ENCODE data around the gene CYFIP2. TPM values are rescaled to one million over a fixed set of nuclear protein-coding genes. Genes with fewer than 3 reads are reported as not detected.

CYFIP2 gene
- total and polyA plus RNA-seq, 12 donors = 24.8 to 123 (median 54.8) TPM

DNA sequence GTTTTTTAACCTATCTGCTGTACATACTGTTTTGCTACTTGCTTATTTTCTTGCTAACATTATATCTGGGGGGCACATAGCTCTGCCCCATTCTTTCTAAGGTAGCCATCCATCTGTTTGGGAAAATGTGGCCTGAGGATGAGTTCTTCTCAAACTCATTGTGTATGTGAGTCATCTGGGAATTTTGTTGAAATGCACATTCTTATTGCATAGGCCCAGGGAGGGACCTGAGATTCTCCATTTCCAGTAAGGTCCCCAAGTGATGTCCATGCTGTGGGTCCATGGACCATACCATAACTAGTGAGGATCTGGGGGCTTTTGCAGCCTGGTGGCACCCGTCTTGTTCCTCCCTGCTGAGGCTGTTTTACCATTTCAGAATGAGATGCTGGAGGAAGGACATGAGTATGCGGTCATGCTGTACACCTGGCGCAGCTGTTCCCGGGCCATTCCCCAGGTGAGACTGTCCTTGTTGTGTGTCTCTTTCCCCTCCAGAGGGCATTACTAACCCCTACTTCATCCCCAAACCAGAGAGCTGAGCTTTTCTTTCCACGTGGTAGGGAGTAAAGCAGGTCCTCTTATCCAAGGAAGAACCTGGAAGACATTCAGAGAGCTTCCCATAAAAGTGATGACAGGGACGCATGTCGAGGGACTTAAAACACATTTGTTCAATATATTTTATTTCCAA is 28.6 kb downstream of the CYFIP2 start:
- no peak for DNase-seq
- intact Hi-C loops (cut with DNase I) = no loop called here
- Histone ChIP-seq H3K27ac (no peak overlapping the region), H3K27me3 (no peaks in the 10 kb centered on the region), H3K4me3 (no peak overlapping the region), H3K4me1 (replicated peaks in 1 of 2) (peaks cover 0 to 7% of the 10 kb centered on the region in 2 donors), H3K9me3 (replicated peaks in 1 of 3) (no peaks in the 10 kb centered on the region), H3K36me3 (replicated peaks in 1 of 2) (no peaks in the 10 kb centered on the region)
- 89 to 92% (median 91%) methylated on average over 6 to 7 of the region's 7 CpGs for WGBS, 4 donors
- TF ChIP-seq CTCF (IDR thresholded peaks at IDR 0.05) = no peak
- TF ChIP-seq POLR2A (IDR thresholded peaks at IDR 0.05) = no peak

DNA sequence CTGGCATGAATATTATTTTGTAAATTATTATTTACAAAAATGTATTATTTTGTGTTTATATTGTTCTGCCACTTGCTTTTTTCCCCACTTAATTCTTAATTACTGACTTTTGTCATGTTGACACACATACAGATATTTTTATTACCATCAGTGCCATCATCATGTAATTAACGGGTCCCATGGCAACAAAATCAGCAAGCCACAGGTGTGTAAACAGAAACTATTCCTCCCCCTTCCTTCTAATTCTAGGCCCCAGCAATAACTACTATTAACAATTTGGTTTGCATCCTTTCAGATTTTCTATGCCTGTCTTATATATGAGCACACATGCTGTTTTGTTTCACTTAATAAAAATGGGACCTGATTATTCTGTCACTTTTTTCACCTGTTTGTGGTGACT is 29.3 kb downstream of the CYFIP2 start:
- 75 to 96% (median 85%) methylated on average over 1 of the region's 1 CpG for WGBS, 4 donors
- Histone ChIP-seq H3K36me3 (replicated peaks in 1 of 2) (no peaks in the 10 kb centered on the region), H3K4me1 (replicated peaks in 1 of 2) (peaks cover 0 to 4% of the 10 kb centered on the region in 2 donors), H3K27me3 (no peaks in the 10 kb centered on the region), H3K4me3 (no peak overlapping the region), H3K27ac (no peak overlapping the region), H3K9me3 (replicated peaks in 1 of 3) (no peaks in the 10 kb centered on the region)
- intact Hi-C loops (cut with DNase I) = no loop called here
- DNase-seq = no peak
- TF ChIP-seq POLR2A (IDR thresholded peaks at IDR 0.05) (no peak), CTCF (IDR thresholded peaks at IDR 0.05) (no peak)

- H3K9me3 ChIP-seq (replicated peaks in 1 of 3) = no peaks in the 10 kb centered on the region
- no peaks in the 10 kb centered on the region for H3K27me3 ChIP-seq
- no peaks in the 10 kb centered on the region for H3K36me3 ChIP-seq (replicated peaks in 1 of 2)
- H3K4me1 ChIP-seq (replicated peaks in 1 of 2) = no peaks in the 10 kb centered on the region
- no peak for DNase-seq
- no peak overlapping the region for H3K27ac ChIP-seq
- TF ChIP-seq POLR2A (IDR thresholded peaks at IDR 0.05) (no peak), CTCF (IDR thresholded peaks at IDR 0.05) (no peak)
- 91 to 94% (median 91%) methylated on average over 9 to 10 of the region's 10 CpGs for WGBS, 4 donors
- intact Hi-C loops (cut with DNase I) = no loop called here
- H3K4me3 ChIP-seq = no peak overlapping the region
Measured at GRCh38 chr5:157300564-157300963, 34.6 kb downstream of the CYFIP2 start.

DNA sequence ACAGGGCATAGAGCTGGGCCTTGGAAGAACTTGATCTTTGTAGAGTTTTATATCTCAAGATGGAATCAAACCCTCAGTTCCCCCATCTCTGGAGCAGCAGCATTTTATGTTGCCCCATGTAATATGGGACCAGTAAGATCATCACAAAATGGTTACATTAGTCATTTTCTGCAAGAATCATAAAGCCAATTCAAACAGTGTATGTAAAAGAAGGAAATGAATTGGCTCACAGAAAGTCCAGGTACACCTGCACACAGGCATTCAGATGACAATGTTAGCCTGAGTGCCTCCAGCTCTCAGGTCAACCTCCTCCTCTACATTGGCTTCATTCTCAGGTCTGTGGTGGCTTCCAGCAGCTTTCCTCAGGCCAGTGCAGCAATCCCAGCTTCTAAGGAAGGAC is 35.1 kb downstream of the CYFIP2 start:
- Histone ChIP-seq H3K27ac (no peak overlapping the region), H3K9me3 (replicated peaks in 1 of 3) (no peaks in the 10 kb centered on the region), H3K27me3 (no peaks in the 10 kb centered on the region), H3K4me3 (no peak overlapping the region), H3K36me3 (replicated peaks in 1 of 2) (no peaks in the 10 kb centered on the region), H3K4me1 (replicated peaks in 1 of 2) (no peaks in the 10 kb centered on the region)
- DNase-seq = no peak
- intact Hi-C loops (cut with DNase I) = no loop called here
- no peak for TF ChIP-seq POLR2A (IDR thresholded peaks at IDR 0.05)
- no peak for TF ChIP-seq CTCF (IDR thresholded peaks at IDR 0.05)

Measured in adrenal gland (tissue), 12 donors.